CD8-positive, alpha-beta memory T cell (primary cell): ENCODE measurements around the gene CECR2. TPM values are rescaled to one million over a fixed set of nuclear protein-coding genes. Genes with fewer than 3 reads are reported as not detected.

Experiments used
- CTCF ChIA-PET: fragments of 350-600 bp; sonication (Branson Sonifier 250); formaldehyde crosslinking; loops from one replicate; lab custom pipeline; 2021; ENCODE audit warnings: antibody characterized with exemption; lab: Charles Lee
- POLR2A ChIA-PET: fragments of 350-600 bp; sonication (Branson Sonifier 250); formaldehyde crosslinking; loops from one replicate; lab custom pipeline; 2021; ENCODE audit warnings: antibody characterized with exemption; lab: Charles Lee
- DNase-seq, 5 donors: peaks; one replicate each; pipeline versions ENCODE4 v3.0.0 to v3.0.0-alpha.2; 2020 to 2022; ENCODE audit warnings: mixed read lengths in 1 of 5
- H3K27ac ChIP-seq: one replicate; pipeline ENCODE4 v1.7.0; 2013; ENCODE audit warnings: low read depth, mild to moderate bottlenecking, low read length, moderate library complexity
- H3K27me3 ChIP-seq: 2 replicates; pipeline ENCODE4 v1.7.0; 2013; ENCODE audit warnings: low read length, mild to moderate bottlenecking; ENCODE audit not compliant: insufficient read depth, poor library complexity, severe bottlenecking
- H3K36me3 ChIP-seq: 2 replicates; pipeline ENCODE4 v1.7.0; 2013; ENCODE audit warnings: mild to moderate bottlenecking, low read length, moderate library complexity; ENCODE audit not compliant: insufficient read depth
- H3K4me1 ChIP-seq: 2 replicates; pipeline ENCODE4 v1.7.0; 2013; ENCODE audit warnings: mild to moderate bottlenecking, low read length, moderate library complexity; ENCODE audit not compliant: insufficient read depth
- H3K4me3 ChIP-seq: 2 replicates; pipeline ENCODE4 v1.7.0; 2013; ENCODE audit warnings: mild to moderate bottlenecking, low read length
- H3K9me3 ChIP-seq: 2 replicates; pipeline ENCODE4 v1.7.0; 2013; ENCODE audit warnings: mild to moderate bottlenecking, low read length
- H3K27ac Mint-ChIP-seq, 8 donors: one replicate each; pipeline ENCODE4 v1.8.0; 2020 to 2021; ENCODE audit warnings: mixed read lengths in 8 of 8, mild to moderate bottlenecking in 6 of 8, inconsistent platforms in 3 of 8, moderate library complexity in 3 of 8
- H3K27me3 Mint-ChIP-seq, 2 donors: one replicate each; pipeline ENCODE4 v1.8.0; 2020 to 2021; ENCODE audit warnings: mixed read lengths in 2 of 2, mild to moderate bottlenecking in 1 of 2, moderate library complexity in 1 of 2
- H3K36me3 Mint-ChIP-seq, 3 donors: one replicate each; pipeline ENCODE4 v1.8.0; 2020 to 2021; ENCODE audit warnings: mixed read lengths in 3 of 3, inconsistent platforms in 1 of 3, mild to moderate bottlenecking in 1 of 3
- H3K4me1 Mint-ChIP-seq, 3 donors: one replicate each; pipeline ENCODE4 v1.8.0; 2020 to 2021; ENCODE audit warnings: mixed read lengths in 3 of 3, inconsistent platforms in 1 of 3, mild to moderate bottlenecking in 1 of 3
- H3K4me3 Mint-ChIP-seq, 7 donors: one replicate each; pipeline ENCODE4 v1.8.0; 2020 to 2021; ENCODE audit warnings: mixed read lengths in 7 of 7, mild to moderate bottlenecking in 6 of 7, moderate library complexity in 4 of 7, inconsistent platforms in 2 of 7
- H3K9me3 Mint-ChIP-seq, 5 donors: one replicate each; pipeline ENCODE4 v1.8.0; 2020 to 2022; ENCODE audit warnings: mixed read lengths in 5 of 5, mild to moderate bottlenecking in 3 of 5, moderate library complexity in 2 of 5, inconsistent platforms in 1 of 5
- polyA plus RNA-seq: library from polyadenylated mRNA; unstranded; fragments of 300-500 nt; fragmentation: Illumina TruSeq; gene quantifications from one replicate; pipeline ENCODE4 v1.2.3, GENCODE V29; 2021
- total RNA-seq, 2 experiments: library from RNA; stranded (reverse); gene quantifications; one replicate each; pipeline ENCODE4 v1.2.3, GENCODE V29; 2021

Gene CECR2
- total and polyA plus RNA-seq, 3 experiments from 2014 or later: not detected

DNA sequence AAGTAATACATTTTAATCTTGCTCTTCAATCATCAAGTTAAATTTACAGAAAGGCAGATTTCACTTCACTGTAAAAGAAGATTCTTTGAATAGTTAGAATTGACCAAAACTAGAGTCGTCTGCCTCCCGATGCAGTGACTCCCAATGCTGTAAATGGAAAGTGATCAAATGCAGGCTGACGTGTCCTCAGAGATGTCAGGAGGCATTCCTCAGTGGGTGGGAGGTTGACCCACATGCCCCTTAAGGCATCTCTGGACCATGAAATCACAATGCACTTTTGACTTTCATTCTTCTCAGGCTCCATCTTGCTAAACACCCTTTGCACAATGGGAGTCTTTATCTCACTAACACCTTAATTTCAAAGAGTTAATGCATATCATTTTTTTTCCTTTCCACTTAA is 19.0 kb upstream of the CECR2 start:
- peaks cover 0 to 5% (median 3%) of the 10 kb centered on the region in 3 donors for H3K4me1 Mint-ChIP-seq
- H3K27me3 Mint-ChIP-seq: peaks cover 11 to 15% of the 10 kb centered on the region in 2 donors
- H3K9me3 Mint-ChIP-seq: no peaks in the 10 kb centered on the region
- no peak overlapping the region for H3K27ac Mint-ChIP-seq
- Histone ChIP-seq H3K4me3 (no peak overlapping the region), H3K27me3 (no peaks in the 10 kb centered on the region), H3K9me3 (no peaks in the 10 kb centered on the region), H3K27ac (no peak overlapping the region), H3K4me1 (no peaks in the 10 kb centered on the region), H3K36me3 (no peaks in the 10 kb centered on the region)
- POLR2A ChIA-PET: no interaction called here
- no peak for DNase-seq
- no peaks in the 10 kb centered on the region for H3K36me3 Mint-ChIP-seq
- H3K4me3 Mint-ChIP-seq: no peak overlapping the region
- CTCF ChIA-PET: no interaction called here

DNA sequence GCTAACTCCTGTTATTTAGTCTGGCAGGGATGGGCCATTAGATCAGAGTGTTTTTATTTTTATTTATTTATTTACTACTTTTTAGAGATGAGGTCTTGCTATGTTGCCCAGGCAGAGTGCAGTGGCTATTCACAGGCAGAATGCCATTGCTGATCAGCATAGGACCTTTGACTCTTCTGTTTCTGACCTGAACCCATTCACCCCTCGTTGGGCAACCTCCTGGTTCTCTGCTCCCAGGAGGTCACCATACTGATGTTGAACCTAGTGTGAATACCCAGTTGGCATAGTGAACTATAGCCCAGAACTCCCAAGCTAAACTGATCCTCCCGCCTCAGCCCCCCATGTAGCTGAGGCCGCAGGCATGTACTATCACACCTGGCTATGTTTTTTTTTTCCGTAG is 16.5 kb upstream of the CECR2 start:
- Histone ChIP-seq H3K4me1 (no peaks in the 10 kb centered on the region), H3K9me3 (no peaks in the 10 kb centered on the region), H3K27ac (no peak overlapping the region), H3K4me3 (no peak overlapping the region), H3K36me3 (no peaks in the 10 kb centered on the region), H3K27me3 (no peaks in the 10 kb centered on the region)
- ChIA-PET CTCF (no interaction called here), POLR2A (no interaction called here)
- Mint-ChIP-seq H3K4me1 (peaks cover 0 to 5% (median 3%) of the 10 kb centered on the region in 3 donors), H3K4me3 (no peak overlapping the region), H3K9me3 (no peaks in the 10 kb centered on the region), H3K27ac (no peak overlapping the region), H3K27me3 (peaks cover 10 to 14% of the 10 kb centered on the region in 2 donors), H3K36me3 (no peaks in the 10 kb centered on the region)
- no peak for DNase-seq

DNA sequence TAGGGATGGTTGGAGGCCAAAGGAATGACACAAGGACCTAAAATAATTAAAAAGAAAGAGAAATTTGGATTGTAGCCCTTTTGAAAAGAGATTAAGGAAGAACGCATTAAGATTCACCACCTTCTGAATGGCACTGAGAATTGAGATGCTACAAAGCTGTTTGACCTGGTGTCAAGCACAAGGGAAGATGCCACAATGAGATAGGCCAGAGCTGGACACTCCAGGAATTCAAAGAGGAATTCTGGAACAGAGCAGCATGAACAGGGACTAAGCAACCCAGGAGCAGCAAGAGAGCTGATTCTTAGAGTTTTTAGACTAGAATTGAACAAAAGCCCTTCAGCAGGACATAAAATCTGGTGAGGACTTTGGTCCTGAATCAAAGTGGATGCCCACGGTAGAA is 11.6 kb upstream of the CECR2 start:
- DNase-seq: no peak
- ChIA-PET CTCF (interaction anchor here (1.2 kb wide), 1 partner anchor 186 kb away, joined by 3 read pairs; no protein-coding TSS in a partner anchor), POLR2A (no interaction called here)
- H3K27me3 ChIP-seq: peaks cover 9% of the 10 kb centered on the region
- no peaks in the 10 kb centered on the region for H3K36me3 ChIP-seq
- Mint-ChIP-seq H3K27ac (no peak overlapping the region), H3K27me3 (peaks cover 2 to 25% of the 10 kb centered on the region in 2 donors), H3K4me3 (no peak overlapping the region), H3K36me3 (no peaks in the 10 kb centered on the region), H3K9me3 (no peaks in the 10 kb centered on the region), H3K4me1 (no peaks in the 10 kb centered on the region)
- no peak overlapping the region for H3K4me3 ChIP-seq
- H3K9me3 ChIP-seq: no peaks in the 10 kb centered on the region
- H3K27ac ChIP-seq: no peak overlapping the region
- no peaks in the 10 kb centered on the region for H3K4me1 ChIP-seq

DNA sequence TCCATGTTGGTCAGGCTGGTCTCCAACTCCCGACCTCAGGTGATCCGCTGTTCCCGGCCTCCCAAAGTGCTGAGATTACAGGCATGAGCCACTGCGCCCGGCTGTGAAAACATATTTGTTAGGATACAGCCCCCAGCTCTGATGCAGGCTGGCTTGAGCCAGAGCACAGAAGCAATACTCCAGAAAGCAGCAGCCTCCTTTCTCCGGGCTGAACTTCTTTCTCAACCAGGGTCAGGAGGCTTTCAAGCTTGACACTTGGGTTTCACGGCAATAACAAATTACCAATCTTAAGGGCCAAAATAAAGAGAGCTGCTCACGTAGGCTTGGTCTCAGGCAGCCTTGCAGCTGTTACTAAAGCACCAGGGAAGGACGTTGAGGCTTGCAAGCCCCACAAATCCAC is 10.8 kb upstream of the CECR2 start:
- H3K9me3 Mint-ChIP-seq: no peaks in the 10 kb centered on the region
- no peaks in the 10 kb centered on the region for H3K4me1 ChIP-seq
- no peaks in the 10 kb centered on the region for H3K9me3 ChIP-seq
- ChIA-PET CTCF (no interaction called here), POLR2A (no interaction called here)
- H3K4me3 Mint-ChIP-seq: no peak overlapping the region
- peaks cover 9% of the 10 kb centered on the region for H3K27me3 ChIP-seq
- peaks cover 2 to 30% of the 10 kb centered on the region in 2 donors for H3K27me3 Mint-ChIP-seq
- no peaks in the 10 kb centered on the region for H3K4me1 Mint-ChIP-seq
- no peak overlapping the region for H3K4me3 ChIP-seq
- no peaks in the 10 kb centered on the region for H3K36me3 Mint-ChIP-seq
- H3K27ac ChIP-seq: no peak overlapping the region
- DNase-seq: no peak
- H3K27ac Mint-ChIP-seq: no peak overlapping the region
- H3K36me3 ChIP-seq: no peaks in the 10 kb centered on the region

DNA sequence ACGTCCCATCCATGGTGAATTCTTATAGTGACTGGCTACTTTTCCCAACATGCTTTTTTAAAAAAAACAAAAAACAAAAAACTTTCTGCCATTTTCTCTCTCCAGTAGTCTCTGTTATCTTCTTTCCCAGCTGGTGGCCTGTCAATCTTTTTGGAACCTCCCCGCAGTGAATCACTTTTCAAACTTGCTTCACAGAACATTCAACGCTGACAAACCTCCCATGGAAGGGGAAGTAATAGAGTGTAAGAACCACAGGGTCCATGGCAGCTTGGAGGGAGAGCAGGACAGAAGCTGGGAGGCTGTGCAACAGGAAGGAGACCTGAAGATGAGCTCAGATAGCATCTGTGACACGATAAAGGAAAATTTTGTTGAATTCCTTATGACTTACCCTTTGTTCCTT is 9.8 kb upstream of the CECR2 start:
- Histone ChIP-seq H3K4me3 (no peak overlapping the region), H3K27me3 (peaks cover 9% of the 10 kb centered on the region), H3K36me3 (no peaks in the 10 kb centered on the region), H3K4me1 (no peaks in the 10 kb centered on the region), H3K27ac (no peak overlapping the region), H3K9me3 (no peaks in the 10 kb centered on the region)
- ChIA-PET CTCF (no interaction called here), POLR2A (no interaction called here)
- Mint-ChIP-seq H3K27me3 (peaks cover 4 to 34% of the 10 kb centered on the region in 2 donors), H3K9me3 (no peaks in the 10 kb centered on the region), H3K27ac (no peak overlapping the region), H3K4me1 (no peaks in the 10 kb centered on the region), H3K36me3 (no peaks in the 10 kb centered on the region), H3K4me3 (no peak overlapping the region)
- DNase-seq: no peak

DNA sequence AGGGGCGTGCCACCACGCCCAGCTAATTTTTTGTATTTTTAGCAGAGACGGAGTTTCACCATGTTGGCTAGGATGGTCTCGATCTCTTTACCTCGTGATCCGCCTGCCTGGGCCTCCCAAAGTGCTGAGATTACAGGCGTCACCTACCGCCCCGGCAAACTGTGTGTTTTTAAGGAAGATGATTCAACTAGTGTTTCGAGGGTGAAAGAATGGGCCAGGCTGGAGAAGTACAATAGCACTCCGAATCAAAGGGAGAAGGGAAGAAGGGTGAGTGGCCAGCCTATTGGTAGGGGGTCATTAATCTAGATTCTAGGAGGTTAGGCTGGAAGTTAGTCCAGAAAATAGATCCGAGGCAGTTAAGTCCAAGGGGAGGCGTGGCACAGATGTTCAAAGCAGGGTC is 2.9 kb upstream of the CECR2 start:
- Histone ChIP-seq H3K27me3 (peaks cover 27% of the 10 kb centered on the region), H3K27ac (no peak overlapping the region), H3K9me3 (no peaks in the 10 kb centered on the region), H3K36me3 (no peaks in the 10 kb centered on the region), H3K4me3 (no peak overlapping the region), H3K4me1 (peaks cover 17% of the 10 kb centered on the region)
- H3K4me3 Mint-ChIP-seq: no peak overlapping the region
- DNase-seq: no peak
- H3K27ac Mint-ChIP-seq: peak overlapping the region in 1 of 8 donors; percentile 0
- ChIA-PET POLR2A (no interaction called here), CTCF (interaction anchor here (1.2 kb wide), 1 partner anchor 27 kb away, joined by 3 read pairs; no protein-coding TSS in a partner anchor)
- no peaks in the 10 kb centered on the region for H3K9me3 Mint-ChIP-seq
- H3K27me3 Mint-ChIP-seq: peaks cover 37 to 65% of the 10 kb centered on the region in 2 donors
- peaks cover 15 to 31% (median 31%) of the 10 kb centered on the region in 3 donors for H3K4me1 Mint-ChIP-seq
- H3K36me3 Mint-ChIP-seq: peaks cover 0 to 4% (median 4%) of the 10 kb centered on the region in 3 donors

DNA sequence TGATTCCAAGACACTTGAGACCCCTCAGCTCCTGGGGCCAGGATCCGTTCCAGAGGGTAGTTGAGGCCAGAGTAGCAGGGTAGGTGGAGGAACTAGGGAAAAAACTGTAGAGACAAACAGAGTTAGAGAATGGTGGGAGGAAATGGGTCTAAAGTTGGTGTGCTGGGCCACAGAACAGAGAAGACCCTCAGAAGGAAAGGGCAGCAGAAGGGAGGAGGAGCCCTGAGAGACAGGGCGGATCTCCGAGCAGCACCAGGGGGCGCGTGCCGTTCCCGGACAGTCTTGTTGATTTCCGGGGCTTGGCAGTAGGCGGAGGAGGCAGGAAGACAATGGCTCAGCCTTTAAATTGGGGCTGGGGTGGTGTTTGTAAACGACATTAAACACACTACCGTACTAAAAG is 2.4 kb upstream of the CECR2 start:
- Mint-ChIP-seq H3K4me3 (peak overlapping the region in 1 of 7 donors; percentile 16), H3K4me1 (peaks cover 15 to 31% (median 31%) of the 10 kb centered on the region in 3 donors), H3K9me3 (no peaks in the 10 kb centered on the region), H3K27me3 (peaks cover 40 to 67% of the 10 kb centered on the region in 2 donors), H3K36me3 (peaks cover 0 to 4% (median 4%) of the 10 kb centered on the region in 3 donors), H3K27ac (peak overlapping the region in 1 of 8 donors; percentile 0)
- ChIA-PET POLR2A (no interaction called here), CTCF (interaction anchor here (1.2 kb wide), 1 partner anchor 26 kb away, joined by 3 read pairs; no protein-coding TSS in a partner anchor)
- Histone ChIP-seq H3K4me3 (no peak overlapping the region), H3K36me3 (no peaks in the 10 kb centered on the region), H3K27ac (no peak overlapping the region), H3K9me3 (no peaks in the 10 kb centered on the region), H3K4me1 (peaks cover 17% of the 10 kb centered on the region), H3K27me3 (peaks cover 31% of the 10 kb centered on the region)
- peak in 1 of 5 donors; percentile 14 for DNase-seq

DNA sequence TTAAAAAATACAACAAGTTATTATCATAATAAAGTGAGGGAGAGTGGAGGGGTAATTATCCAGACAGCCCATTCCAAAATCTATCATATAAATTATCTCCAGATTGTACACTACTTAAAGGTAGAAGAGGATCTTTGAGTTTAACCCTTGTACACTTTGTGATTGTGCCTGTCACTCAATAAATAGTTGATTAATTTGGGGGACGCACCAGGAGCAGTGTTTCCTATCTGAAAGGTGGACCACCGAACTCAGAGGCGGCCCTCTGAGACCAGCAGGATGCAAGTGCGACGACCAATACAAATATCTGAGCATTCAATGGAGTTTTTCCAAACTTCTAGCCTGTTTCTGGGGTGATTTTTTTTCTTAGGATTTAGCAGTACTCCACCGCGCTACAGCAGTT is 1.1 kb upstream of the CECR2 start:
- no peaks in the 10 kb centered on the region for H3K9me3 Mint-ChIP-seq
- Histone ChIP-seq H3K36me3 (no peaks in the 10 kb centered on the region), H3K4me1 (peaks cover 17% of the 10 kb centered on the region), H3K27ac (no peak overlapping the region), H3K27me3 (peaks cover 34% of the 10 kb centered on the region), H3K4me3 (no peak overlapping the region), H3K9me3 (no peaks in the 10 kb centered on the region)
- peaks cover 40 to 61% of the 10 kb centered on the region in 2 donors for H3K27me3 Mint-ChIP-seq
- peaks cover 0 to 4% (median 4%) of the 10 kb centered on the region in 3 donors for H3K36me3 Mint-ChIP-seq
- H3K4me1 Mint-ChIP-seq: peaks cover 15 to 31% (median 31%) of the 10 kb centered on the region in 3 donors
- H3K27ac Mint-ChIP-seq: no peak overlapping the region
- no peak for DNase-seq
- POLR2A ChIA-PET: interaction anchor here (0.6 kb wide), 1 partner anchor 13 kb away, joined by 3 read pairs; no protein-coding TSS in a partner anchor
- H3K4me3 Mint-ChIP-seq: peak overlapping the region; percentile 51 to 81 (median 74)
- CTCF ChIA-PET: no interaction called here
